Endothelial cell of umbilical vein (primary cell): Measurements from ENCODE around the gene EXD3.

ENCODE experiments used
- EZH2 ChIP-seq: IDR thresholded peaks from 2 replicates; pipeline ENCODE4 v1.6.1; 2012; ENCODE audit warnings: borderline replicate concordance, low read depth, mild to moderate bottlenecking, moderate library complexity, low read length, inconsistent platforms; ENCODE audit not compliant: severe bottlenecking
- JUN ChIP-seq: IDR thresholded peaks from 2 replicates; pipeline ENCODE4 v1.6.1; 2011; ENCODE audit warnings: borderline replicate concordance, low read depth; ENCODE audit not compliant: insufficient read length, insufficient read depth
- MAX ChIP-seq: IDR thresholded peaks from 2 replicates; pipeline ENCODE4 v1.6.1; 2011; ENCODE audit not compliant: insufficient read depth, insufficient read length
- POLR2A ChIP-seq: IDR thresholded peaks from 2 replicates; pipeline ENCODE4 v1.6.1; 2012; ENCODE audit warnings: low read depth, mild to moderate bottlenecking, control low read depth, low read length
- POLR2AphosphoS5 ChIP-seq: IDR thresholded peaks from 2 replicates; pipeline ENCODE4 v1.6.1; 2012; ENCODE audit warnings: low read depth, mild to moderate bottlenecking, control low read depth, low read length, moderate library complexity; ENCODE audit not compliant: insufficient read depth
- TF ChIP-seq, protein P1 (sequence below), 2 donors: IDR thresholded peaks; 1 replicate in 1 of 2; 2 replicates in 1 of 2; pipeline ENCODE4 v1.5.1; 2011; ENCODE audit warnings: low read length in 2 of 2, mild to moderate bottlenecking in 2 of 2, moderate library complexity in 2 of 2, control low read depth in 1 of 2, inconsistent platforms in 1 of 2, low read depth in 1 of 2; ENCODE audit not compliant: insufficient read depth in 1 of 2; ENCODE audit errors: extremely low read depth in 1 of 2

GRCh38 chr9:137273611-137274320, 149.2 kb downstream of the EXD3 start:
- no peak for TF ChIP-seq POLR2AphosphoS5
- TF ChIP-seq, protein P1, sequence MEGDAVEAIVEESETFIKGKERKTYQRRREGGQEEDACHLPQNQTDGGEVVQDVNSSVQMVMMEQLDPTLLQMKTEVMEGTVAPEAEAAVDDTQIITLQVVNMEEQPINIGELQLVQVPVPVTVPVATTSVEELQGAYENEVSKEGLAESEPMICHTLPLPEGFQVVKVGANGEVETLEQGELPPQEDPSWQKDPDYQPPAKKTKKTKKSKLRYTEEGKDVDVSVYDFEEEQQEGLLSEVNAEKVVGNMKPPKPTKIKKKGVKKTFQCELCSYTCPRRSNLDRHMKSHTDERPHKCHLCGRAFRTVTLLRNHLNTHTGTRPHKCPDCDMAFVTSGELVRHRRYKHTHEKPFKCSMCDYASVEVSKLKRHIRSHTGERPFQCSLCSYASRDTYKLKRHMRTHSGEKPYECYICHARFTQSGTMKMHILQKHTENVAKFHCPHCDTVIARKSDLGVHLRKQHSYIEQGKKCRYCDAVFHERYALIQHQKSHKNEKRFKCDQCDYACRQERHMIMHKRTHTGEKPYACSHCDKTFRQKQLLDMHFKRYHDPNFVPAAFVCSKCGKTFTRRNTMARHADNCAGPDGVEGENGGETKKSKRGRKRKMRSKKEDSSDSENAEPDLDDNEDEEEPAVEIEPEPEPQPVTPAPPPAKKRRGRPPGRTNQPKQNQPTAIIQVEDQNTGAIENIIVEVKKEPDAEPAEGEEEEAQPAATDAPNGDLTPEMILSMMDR (IDR thresholded peaks at IDR 0.05; ENCODE audit: extremely low read depth in 1 of 2, insufficient read depth in 1 of 2, low read depth in 1 of 2, low read length in 2 of 2), result no peak
- TF ChIP-seq JUN, result no peak
- no peak for TF ChIP-seq MAX
- no peak for TF ChIP-seq POLR2A
- TF ChIP-seq EZH2, result no peak
